GM18517 (cell line): ENCODE results near the gene PPP1R14C.
"Not testable (repeated sequence)": the region's sequence is repeated elsewhere in the genome, so short reads cannot be mapped to it uniquely, and the experiment has no call there.

Experiments used
- ATAC-seq: cut with Tn5 transposase; IDR thresholded peaks from one replicate; pipeline ENCODE4 v1.9.1; 2021; ENCODE audit warnings: mild to moderate bottlenecking, moderate library complexity; ENCODE audit not compliant: unreplicated experiment

Gene PPP1R14C

DNA sequence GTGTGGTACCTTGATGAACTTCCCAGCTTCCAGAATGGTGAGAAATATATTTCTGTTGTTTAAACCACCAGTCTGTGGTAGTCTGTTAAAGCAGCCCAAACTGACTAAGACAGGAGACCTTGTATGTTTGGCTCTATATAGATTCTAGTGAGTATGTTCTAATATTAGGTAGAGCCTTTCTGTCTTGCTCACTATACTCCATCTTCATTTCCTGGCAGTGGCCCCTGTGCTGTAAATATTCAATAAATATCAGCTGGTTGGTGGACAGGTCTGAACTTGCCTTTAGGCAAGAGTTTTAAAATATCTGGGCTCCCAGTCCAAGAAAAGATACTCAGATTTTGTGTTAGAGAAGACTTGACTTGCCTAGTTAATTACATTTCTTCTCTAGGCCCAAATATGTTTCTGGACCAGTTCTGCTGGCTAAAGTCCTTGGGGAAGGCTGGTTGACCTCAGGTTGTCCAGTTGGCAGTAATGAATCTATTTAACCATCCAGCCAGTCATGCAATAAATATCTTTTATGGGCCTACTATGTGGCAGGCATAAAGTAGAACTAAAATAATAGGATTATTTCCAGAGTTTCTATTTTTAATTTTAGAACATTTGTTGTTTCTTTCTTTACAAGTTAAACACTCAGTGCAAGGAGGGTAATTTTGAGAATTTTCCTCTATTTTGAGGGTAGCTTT is 22.3 kb downstream of the PPP1R14C start:
- ATAC-seq, result no peak

DNA sequence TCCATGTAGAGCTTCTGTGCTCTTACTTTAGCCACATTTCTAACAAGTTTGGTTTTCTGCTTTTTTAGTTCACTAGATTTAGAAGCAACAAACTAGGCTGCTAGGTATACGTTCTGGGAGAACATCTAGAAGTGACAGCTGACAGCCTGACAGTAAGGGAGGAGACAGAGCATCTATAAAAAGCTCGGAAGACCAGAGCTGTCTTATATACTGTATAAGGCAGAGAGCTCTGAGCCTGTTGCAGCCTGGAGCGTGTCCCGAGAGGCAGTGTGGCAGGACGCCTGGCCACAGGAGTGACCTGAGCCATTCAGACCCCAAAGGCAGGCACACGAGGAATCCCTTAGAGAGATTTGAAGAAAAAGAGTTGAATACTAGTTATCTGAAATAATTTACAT is 24.6 kb downstream of the PPP1R14C start:
- no peak for ATAC-seq

DNA sequence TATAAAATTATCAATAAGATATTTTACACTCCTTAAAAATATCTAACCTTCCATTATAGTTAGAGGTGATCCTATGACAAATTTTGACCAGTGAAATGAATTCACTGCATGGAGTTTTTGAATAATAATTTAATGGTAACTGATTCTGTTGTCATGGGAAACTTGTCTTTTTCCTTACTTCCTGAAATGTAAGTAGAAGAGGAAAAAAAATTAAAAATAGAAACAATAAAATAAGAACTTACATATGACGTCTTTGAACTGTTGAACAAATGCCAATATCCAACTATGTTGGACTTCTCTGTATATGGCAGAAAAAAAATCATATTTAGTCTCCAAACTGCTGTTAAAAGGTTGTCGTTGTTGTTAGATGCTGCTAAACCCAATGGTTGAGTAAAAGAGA is 26.3 kb downstream of the PPP1R14C start:
- no peak for ATAC-seq

DNA sequence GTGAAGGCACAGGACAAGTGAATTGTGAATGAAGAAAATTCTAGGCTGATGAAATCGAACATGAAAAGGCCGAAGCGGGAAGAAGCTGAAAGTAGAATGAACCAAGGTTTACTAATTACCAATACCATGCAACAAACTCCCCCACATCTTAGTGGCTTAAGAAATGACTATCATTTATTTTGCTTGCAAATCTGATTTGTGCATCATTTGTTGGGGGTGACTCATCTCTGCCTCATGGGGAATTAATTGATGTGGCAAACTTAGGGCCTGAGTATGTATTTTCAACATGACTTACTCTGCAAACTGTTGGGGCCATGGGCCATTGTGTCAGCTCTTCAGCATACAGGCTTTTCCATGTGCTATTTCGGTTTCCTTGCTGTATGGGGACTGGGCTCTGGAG is 26.8 kb downstream of the PPP1R14C start:
- no peak for ATAC-seq

DNA sequence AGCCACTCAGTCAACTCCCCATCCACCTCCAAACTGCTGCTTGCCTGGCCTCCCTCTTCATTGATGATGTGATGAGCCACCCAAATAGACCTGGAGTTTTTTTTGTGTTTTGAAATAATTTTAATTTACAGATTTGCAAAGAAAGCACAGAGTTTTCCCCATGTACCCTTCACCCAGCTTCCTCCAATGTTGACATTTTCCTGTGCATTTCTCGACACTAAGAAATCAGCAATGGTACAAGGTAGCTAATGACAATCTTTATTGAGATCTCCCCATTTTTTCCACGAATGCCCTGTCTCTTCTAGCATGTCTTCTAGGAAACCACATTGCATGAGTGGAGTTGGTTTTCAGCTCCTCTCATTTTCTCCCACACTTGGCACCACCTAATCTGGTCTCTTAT is 30.1 kb downstream of the PPP1R14C start:
- ATAC-seq, result no peak

DNA sequence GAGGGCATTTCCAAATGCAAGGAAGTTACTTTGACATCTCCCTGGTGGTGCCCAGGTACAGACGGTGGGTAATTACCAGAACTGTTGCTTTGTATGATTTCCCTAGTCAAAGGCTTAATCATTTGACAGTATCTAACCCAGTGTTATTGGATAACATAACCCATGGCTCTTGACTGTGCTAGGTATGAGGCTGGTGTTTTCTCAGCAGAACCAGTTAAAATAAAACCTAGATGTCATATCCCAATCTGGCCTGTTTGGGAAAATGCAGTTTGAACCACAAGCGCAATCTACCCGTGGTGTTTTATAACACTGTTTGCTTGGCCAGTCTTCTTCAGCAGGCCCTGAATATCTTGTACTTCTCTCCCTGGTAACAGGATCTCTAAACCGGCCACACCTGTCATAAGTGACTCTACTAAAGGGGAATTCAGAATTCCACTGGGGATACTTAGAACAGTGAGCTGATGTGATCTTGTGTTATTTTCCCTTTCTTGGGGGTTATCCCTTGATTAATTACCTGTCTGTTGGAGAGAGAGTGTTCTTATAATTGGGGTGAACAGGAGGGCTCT is 32.8 kb downstream of the PPP1R14C start:
- ATAC-seq, result no peak

DNA sequence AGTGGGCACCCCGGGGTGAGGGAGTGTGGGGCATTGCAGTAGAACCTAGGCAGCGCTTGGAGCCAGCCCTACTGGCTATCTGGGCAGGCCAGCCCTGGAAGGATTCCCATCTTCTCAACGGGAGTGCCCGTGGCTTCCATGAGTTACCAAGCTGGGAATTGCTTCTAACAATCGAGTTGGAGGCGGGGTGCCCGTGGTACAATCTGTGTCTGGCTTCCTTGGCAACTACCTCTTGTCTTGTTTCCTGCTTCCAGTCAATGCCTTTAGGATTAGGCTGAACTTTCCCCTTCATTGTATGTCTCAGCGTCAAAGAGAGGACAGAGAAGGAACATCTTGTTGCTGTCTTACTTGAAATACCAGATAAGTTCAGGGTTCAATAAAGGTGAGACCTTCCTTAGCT is 33.3 kb downstream of the PPP1R14C start:
- no peak for ATAC-seq

DNA sequence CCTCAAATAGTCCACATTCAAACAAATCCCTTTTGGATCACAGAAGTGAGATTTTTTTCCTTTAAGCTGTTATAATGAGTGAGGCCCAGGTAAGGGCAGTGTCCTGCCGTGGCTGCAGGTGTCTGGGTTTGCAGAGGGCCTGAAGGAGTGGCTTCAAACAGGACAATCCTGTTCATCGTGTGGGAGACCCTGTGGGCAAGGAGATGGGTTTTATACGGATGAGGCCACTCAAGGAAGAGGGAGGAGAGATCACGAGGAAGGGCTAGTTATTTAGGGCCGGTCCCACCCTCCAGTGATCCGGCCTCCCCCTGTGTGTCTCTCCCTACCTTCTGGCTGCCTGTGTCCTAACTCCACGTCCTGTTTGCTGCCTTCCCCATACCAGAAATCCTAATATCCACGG is 33.8 kb downstream of the PPP1R14C start:
- no peak for ATAC-seq

DNA sequence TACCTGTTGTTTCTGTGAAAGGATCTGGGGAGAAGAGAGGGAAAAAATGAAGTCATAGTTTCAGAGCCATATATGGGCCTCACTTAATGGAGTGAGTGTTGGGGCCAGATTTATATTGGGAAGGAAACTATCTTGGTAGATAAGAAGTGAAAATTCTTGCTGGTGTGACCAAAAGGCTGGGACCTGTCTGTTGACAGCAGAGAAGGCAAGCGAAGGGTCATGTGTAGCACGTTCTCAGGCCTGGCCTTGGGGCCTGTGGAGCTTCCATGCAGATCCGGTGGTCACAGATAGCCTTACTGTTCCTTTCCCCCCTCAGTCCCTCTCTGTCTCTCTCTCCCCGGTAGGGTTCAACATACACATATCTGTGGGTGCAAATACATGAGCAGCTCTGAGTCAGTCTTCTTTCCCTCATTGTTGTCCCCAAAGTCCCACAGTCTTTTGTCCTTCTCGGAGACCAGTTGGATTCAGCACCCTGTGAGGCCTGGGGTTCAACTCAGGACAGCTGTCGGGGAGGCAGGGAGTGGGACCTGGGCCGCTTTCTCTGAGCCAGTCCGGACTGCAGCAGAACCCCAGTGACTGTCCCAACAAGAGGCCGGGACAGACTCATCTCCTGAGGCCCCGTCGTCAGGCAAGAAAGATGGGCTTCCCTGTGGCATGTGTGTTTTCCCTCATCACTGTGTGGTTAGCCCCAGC is 34.6 kb downstream of the PPP1R14C start:
- ATAC-seq, result no peak

DNA sequence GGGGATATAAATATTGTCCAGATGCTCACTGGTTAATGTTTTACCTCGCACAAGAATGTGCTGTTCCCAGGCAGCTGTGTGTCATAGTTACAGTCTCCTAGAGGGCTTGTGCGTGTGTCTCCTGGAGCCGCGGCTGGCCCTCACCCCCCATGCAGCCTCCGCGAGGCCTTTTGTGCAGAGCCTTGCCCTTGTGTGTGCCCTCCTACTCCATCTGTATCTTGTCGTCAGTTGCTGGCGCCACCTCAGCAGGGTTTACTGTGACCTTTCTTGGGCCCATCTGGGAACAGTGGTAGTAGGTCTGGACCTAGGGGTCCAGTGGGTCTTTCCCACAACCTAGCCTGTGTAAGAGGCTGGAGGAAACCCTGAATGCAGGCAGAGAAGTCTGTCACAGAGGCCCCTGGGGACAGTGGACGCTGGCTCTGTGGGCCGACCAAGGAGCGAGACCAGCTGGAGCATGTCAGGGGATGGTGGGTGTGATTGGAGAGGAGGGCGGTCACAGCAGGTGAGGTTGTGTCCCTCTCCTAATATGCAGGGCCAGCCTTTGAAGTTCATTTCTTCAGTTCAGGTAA is 35.2 kb downstream of the PPP1R14C start:
- no peak for ATAC-seq

DNA sequence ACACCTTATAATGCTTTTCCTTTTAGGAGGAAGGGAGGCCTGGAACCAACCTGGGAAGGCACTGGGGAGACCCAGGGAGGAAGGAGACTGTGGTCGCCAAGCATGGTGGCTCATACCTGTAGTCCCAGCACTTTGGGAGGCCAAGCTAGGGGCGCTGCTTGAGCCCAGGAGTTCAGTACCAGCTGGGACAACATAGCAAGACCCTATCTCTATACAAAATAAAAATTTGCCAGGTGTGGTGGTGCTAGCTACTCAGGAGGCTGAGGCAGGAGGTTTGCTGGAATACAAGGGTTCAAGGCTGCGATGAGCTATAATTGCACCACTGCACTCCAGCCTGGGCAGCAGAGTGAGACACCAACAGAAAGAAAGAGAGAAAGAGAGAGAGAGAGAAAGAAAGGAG is 36.2 kb downstream of the PPP1R14C start:
- ATAC-seq, result no peak

DNA sequence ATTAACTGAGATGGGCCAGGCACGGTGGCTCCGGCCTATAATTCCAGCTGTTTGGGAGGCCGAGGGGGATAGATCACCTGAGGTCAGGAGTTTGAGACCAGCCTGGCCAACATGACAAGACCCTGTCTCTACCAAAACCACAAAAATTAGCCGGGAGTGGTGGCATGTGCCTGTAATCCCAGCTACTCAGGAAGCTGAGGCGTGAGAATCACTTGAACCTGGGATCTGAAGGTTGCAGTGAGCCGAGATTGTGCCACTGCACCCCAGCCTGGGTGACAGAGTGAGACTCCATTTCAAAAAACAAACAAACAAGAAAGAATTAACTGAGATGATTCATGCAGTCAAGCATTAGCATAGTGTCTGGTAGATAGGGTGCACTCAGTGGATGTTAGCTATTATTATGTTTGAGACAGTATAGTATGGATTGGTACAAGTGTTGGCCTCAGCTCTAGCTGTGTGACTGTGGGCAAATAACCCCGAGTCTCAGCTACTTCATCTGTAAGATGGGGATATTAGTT is 37.1 kb downstream of the PPP1R14C start:
- not testable (repeated sequence) for ATAC-seq

DNA sequence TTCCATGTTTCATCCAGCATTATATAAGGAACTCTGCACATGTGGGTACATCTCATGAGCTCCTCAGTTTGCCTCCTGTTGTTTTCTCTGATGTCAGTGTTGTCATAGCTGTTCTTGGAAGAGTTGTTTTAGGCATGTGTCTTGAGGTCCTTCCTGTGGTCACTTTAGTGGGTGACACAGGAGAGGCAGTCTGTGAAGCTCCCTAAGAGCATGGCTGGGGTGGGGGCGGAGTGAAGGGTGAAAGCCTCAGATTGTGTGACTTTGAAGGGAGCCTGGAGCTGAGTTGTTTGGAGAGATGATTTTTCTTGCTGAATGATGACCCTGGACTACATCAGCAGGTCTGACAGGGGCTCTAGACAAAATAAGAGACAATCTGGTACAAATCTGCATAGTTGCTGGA is 37.7 kb downstream of the PPP1R14C start:
- no peak for ATAC-seq

DNA sequence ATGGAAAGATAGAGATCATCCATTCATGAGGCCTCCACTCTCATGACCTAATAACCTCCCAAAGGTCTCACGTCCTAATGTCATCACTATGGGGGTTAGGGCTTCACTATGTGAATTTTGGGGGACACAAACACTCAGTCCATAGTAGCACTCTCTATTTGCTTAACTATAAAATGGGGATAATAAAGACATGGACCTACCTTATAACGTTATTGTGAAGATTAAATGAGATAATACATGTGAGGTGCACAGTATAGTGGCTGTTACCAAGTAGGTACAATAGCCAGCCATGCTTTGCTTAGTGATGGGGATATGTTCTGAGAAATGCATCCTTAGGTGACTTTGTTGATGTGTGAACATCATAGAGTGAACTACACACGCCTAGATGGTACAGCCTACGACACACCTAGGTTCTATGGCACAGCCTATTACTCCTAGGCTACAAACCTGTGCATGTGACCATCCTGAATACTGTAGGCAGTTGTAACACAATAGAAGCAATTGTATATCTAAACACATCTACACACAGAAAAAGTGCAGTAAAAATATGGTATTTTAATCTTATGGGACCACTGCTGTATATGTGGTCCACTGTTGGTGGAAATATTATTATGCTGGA is 39.7 kb downstream of the PPP1R14C start:
- no peak for ATAC-seq

DNA sequence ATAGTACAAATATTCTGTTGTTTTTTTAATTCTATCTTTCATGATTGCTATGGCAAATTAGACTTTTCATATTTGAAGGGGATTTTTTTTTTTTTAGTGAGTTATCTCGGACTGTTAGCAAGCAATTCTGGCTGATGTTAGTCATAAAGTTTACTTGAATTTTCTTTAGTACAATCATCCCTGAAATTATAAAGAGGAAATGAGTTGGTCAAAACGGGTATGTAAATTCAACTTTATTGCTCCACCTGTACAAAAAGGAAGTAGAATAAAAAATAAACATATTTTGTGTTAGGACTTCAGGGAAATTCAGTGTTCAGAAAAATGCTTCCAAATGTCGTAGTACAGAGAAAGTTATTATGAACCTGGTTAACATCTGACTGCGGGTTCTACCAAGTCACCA is 40.3 kb downstream of the PPP1R14C start:
- no peak for ATAC-seq

DNA sequence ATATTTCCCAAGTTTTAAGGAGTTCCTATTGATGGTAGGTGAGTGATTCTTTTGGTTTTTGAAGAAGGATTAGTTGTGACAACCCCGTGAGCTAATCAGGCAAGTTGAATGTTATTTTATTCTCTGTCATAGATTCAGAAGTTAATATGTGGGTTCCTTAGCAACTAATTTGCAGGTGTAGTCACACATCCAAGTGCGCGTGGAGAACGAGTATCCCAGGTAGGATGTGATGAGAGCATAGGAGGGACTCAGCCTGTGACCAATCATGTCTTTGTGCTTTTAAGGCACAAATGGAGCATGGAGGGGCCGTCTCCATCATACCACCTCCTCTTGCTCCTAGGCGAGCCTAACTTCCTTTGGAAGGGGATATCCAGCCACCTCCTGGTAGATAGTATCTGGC is 41.1 kb downstream of the PPP1R14C start:
- no peak for ATAC-seq

DNA sequence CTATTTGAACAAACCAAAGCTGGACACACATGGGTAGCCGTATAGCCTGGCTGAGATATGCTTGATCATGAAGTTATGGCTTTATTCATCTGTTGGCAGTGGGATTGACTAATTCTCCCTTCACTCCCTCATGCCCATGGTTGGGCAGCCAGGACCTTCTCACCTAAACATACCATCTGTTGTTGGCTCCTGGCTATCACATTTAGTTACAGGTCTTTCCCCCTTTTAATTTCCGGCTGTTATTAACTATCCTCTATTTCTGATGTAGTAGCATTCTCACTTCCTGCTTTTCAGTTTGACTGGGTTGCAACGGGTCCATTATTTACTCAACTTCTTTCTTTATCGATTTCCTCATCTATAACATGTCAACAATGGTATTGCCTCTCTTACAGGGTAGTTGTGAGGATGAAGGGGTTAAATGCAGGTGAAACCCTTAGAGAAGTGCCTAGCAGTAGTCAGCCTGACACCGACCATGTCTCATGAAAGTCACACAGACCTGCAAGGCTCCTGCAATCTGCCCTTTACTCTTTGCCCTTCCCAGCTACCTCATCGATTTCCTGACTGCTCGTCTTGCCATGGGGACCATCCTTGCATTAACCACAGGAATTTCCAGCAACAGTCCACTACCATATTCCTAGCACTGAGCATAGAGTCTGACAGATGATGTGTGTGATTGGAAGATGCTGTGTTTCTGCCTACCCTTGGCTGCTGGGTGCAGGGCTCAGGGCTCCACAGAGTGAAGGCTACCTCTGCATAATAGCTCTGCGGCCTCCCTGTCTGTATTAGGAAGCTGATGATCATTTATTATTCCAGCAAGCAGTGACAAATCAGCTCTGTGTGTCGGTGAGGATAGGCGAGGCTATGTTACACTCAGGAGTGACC is 42.2 kb downstream of the PPP1R14C start:
- ATAC-seq, result no peak

DNA sequence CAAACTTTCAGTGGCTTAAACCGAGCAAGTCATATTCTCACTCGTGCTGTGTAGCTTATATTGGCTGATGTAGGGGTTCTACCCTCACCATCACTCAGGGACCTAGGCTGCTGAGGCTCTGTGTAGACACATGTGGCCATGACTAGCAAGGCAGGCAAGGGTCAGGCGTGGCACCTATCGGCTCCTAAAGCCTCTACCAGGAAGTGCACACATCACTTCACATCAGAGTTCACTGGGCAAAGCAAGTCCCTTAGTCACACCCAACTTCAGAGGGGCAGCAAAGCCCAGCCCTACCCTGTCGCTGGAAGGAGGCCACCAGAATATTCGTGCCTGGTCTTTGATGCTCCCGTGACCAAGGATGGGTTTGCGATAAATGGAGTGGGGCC is 42.9 kb downstream of the PPP1R14C start:
- no peak for ATAC-seq

DNA sequence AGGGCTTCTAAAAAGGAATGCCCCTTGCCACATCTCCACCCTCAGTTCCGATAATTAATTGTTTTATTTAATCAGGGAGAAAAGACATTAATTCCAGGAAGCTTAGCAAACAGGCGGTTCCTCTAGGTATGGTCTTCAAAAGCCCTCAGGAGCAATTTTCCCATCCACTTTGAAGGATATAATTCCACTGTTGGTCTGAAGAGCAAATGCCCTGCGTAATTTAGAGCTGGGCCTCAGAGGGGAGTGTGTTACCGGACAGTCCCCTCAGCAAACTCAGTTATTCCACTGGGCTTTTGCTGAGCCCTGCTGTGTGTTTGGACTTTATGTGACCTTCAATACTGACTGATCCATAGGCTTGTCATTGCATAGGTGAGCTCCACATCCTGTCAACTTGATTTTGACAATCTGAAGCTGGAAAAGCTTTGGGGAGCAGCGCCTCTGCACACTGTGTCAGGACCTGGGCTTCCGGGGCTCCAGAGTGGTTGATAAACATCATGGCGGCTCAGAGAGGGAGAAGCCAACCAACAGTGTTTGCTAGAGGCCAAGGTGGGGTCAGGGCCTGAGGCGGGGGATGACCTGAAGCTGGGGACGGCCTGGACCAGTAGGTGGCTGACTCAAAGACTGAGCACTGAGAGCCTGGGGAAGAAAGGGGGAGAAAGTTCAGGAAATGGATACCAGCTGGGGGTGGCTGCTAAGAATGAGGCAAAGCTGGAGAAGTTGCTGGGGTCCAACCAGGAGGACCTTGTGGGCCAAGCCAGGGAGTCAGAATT is 43.5 kb downstream of the PPP1R14C start:
- no peak for ATAC-seq

DNA sequence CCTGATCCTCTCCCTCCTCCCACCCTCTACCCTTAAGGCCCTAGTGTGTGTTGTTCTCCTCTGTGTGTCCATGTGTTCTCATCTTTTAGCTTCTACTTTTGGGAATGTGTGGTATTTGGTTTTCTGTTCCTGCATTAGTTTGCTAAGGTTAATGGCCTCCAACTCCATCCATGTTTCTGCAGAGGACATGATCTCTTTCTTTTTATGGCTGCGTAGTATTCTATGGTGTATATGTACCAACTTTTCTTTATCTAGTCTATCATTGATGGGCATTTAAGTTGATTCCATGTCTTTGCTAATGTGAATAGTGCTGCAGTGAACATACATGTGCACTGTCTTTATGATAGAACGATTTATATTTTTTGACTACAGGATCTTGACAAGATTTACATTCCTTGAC is 44.6 kb downstream of the PPP1R14C start:
- not testable (repeated sequence) for ATAC-seq
